ENCODE results near the gene CMIP. TPM values are rescaled to one million over a fixed set of nuclear protein-coding genes. Genes with fewer than 3 reads are reported as not detected.

The CMIP gene
- total RNA-seq, 1 donor = 15.7 TPM

- DNase-seq (ENCODE audit: low read depth) = no peak
- no peak overlapping the region for H3K4me3 ChIP-seq (ENCODE audit: low read depth, low read length)
- no peak for TF ChIP-seq CTCF (IDR thresholded peaks at IDR 0.05; ENCODE audit: insufficient read depth, low read length)
Measured at GRCh38 chr16:81609323-81609892, 164.8 kb downstream of the CMIP start.

- no peak for TF ChIP-seq CTCF (IDR thresholded peaks at IDR 0.05; ENCODE audit: insufficient read depth, low read length)
- peak; percentile 86 for DNase-seq (ENCODE audit: low read depth)
- peak overlapping the region; percentile 44 for H3K4me3 ChIP-seq (ENCODE audit: low read depth, low read length)
Measured at GRCh38 chr16:81610144-81610842, 165.7 kb downstream of the CMIP start.

GRCh38 chr16:81610936-81611335 lies 166.3 kb downstream of the CMIP start:
- H3K4me3 ChIP-seq (ENCODE audit: low read depth, low read length) = no peak overlapping the region
- DNase-seq (ENCODE audit: low read depth) = no peak
- no peak for TF ChIP-seq CTCF (IDR thresholded peaks at IDR 0.05; ENCODE audit: insufficient read depth, low read length)

GRCh38 chr16:81611721-81612120 lies 167.1 kb downstream of the CMIP start:
- no peak for TF ChIP-seq CTCF (IDR thresholded peaks at IDR 0.05; ENCODE audit: insufficient read depth, low read length)
- DNase-seq (ENCODE audit: low read depth) = no peak
- H3K4me3 ChIP-seq (ENCODE audit: low read depth, low read length) = no peak overlapping the region

GRCh38 chr16:81612351-81613163 lies 167.9 kb downstream of the CMIP start:
- no peak overlapping the region for H3K4me3 ChIP-seq (ENCODE audit: low read depth, low read length)
- TF ChIP-seq CTCF (IDR thresholded peaks at IDR 0.05; ENCODE audit: insufficient read depth, low read length) = no peak
- DNase-seq (ENCODE audit: low read depth) = peak; percentile 86

- no peak overlapping the region for H3K4me3 ChIP-seq (ENCODE audit: low read depth, low read length)
- no peak for TF ChIP-seq CTCF (IDR thresholded peaks at IDR 0.05; ENCODE audit: insufficient read depth, low read length)
- DNase-seq (ENCODE audit: low read depth) = no peak
Measured at GRCh38 chr16:81614171-81614570, 169.6 kb downstream of the CMIP start.
